Measurements from ENCODE around the gene TREM1.

DNA sequence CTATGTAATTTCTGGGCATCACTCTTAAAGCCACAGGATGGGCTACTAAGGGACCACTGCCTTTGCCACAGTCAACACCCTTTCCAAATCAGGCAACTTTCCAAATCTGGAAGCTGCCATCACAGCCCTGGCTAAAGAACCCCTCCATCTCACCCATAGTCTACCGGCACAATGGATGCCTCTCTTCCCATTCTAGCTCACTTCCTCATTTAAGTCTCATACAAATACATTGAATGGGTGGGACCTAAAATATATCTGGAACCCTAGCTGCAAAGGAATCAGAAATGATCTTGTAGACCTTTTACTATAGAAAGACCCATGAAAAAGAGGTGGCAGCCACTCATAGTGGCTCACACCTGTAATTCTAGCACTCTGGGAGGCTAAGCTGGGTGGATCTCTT is 61.7 kb downstream of the TREM1 start:
- TF ChIP-seq, protein P1, sequence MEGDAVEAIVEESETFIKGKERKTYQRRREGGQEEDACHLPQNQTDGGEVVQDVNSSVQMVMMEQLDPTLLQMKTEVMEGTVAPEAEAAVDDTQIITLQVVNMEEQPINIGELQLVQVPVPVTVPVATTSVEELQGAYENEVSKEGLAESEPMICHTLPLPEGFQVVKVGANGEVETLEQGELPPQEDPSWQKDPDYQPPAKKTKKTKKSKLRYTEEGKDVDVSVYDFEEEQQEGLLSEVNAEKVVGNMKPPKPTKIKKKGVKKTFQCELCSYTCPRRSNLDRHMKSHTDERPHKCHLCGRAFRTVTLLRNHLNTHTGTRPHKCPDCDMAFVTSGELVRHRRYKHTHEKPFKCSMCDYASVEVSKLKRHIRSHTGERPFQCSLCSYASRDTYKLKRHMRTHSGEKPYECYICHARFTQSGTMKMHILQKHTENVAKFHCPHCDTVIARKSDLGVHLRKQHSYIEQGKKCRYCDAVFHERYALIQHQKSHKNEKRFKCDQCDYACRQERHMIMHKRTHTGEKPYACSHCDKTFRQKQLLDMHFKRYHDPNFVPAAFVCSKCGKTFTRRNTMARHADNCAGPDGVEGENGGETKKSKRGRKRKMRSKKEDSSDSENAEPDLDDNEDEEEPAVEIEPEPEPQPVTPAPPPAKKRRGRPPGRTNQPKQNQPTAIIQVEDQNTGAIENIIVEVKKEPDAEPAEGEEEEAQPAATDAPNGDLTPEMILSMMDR (IDR thresholded peaks at IDR 0.05 in 4 of 5, conservative IDR thresholded peaks at IDR 0.05 in 1 of 5) = no peak
- no peak for TF ChIP-seq POLR2A (IDR thresholded peaks at IDR 0.05)
